Stomach (tissue), 4 donors: ENCODE results near the gene FXN.

Experiments used
- CTCF ChIP-seq, 7 experiments: fragments of 450-650 bp in 4 of 7; fragments of 200-600 bp in 3 of 7; sonication (generic) in 3 of 7; IDR thresholded peaks; one replicate each; pipeline ENCODE4 v1.5.1; 2016 to 2019; ENCODE audit warnings: antibody characterized with exemption in 7 of 7, control low read depth in 2 of 7, mild to moderate bottlenecking in 1 of 7
- EP300 ChIP-seq: sonication (generic); formaldehyde crosslinking; IDR thresholded peaks from one replicate; pipeline ENCODE4 v1.6.1; 2017; ENCODE audit warnings: antibody characterized with exemption
- POLR2A ChIP-seq, 4 donors: fragments of 450-650 bp; IDR thresholded peaks; one replicate each; pipeline ENCODE4 v1.6.1; 2016; ENCODE audit warnings: antibody characterized with exemption in 4 of 4, control low read depth in 2 of 4, mild to moderate bottlenecking in 1 of 4, moderate library complexity in 1 of 4
- POLR2AphosphoS5 ChIP-seq, 3 donors: sonication (generic); formaldehyde crosslinking; IDR thresholded peaks; one replicate each; pipeline ENCODE4 v1.6.1; 2016; ENCODE audit warnings: antibody characterized with exemption in 3 of 3

GRCh38 chr9:69035438-69036308 lies at the start of gene FXN:
- TF ChIP-seq EP300 (no peak), POLR2A (IDR thresholded peaks at IDR 0.05) (no peak), POLR2AphosphoS5 (IDR thresholded peaks at IDR 0.05) (peak in 2 of 3 donors; percentile 44 to 72), CTCF (IDR thresholded peaks at IDR 0.05) (peak in 5 of 7 experiments; percentile 90 to 99 (median 97))
